Activated CD8-positive, alpha-beta T cell treated with anti-CD3 and anti-CD28 coated beads for 36 hours (primary cell): Measurements from ENCODE around the gene AFF2. TPM values are rescaled to one million over a fixed set of nuclear protein-coding genes. Genes with fewer than 3 reads are reported as not detected.

Experiments
- ATAC-seq: fragments of 200-7000 bp; cut with Tn5 transposase; one replicate; pipeline ENCODE4 v1.10.0; 2021; ENCODE audit warnings: mild to moderate bottlenecking, moderate library complexity
- CTCF ChIA-PET: fragments of 350-600 bp; sonication (Branson Sonifier 250); formaldehyde crosslinking; loops from one replicate; lab custom pipeline; 2021; ENCODE audit warnings: antibody characterized with exemption; lab: Charles Lee
- POLR2A ChIA-PET: fragments of 350-600 bp; sonication (Branson Sonifier 250); formaldehyde crosslinking; loops from one replicate; lab custom pipeline; 2021; ENCODE audit warnings: antibody characterized with exemption; lab: Charles Lee
- DNase-seq: peaks from one replicate; pipeline ENCODE4 v3.0.0-alpha.2; 2020
- H3K27ac Mint-ChIP-seq: one replicate; pipeline ENCODE4 v1.8.0; 2021; ENCODE audit warnings: mild to moderate bottlenecking, mixed read lengths
- H3K27me3 Mint-ChIP-seq: one replicate; pipeline ENCODE4 v1.8.0; 2021; ENCODE audit warnings: mixed read lengths
- H3K36me3 Mint-ChIP-seq: one replicate; pipeline ENCODE4 v1.8.0; 2021; ENCODE audit warnings: low read depth, mixed read lengths
- H3K4me1 Mint-ChIP-seq: one replicate; pipeline ENCODE4 v1.8.0; 2021; ENCODE audit warnings: low read depth, mixed read lengths
- H3K4me3 Mint-ChIP-seq: one replicate; pipeline ENCODE4 v1.8.0; 2021; ENCODE audit warnings: mild to moderate bottlenecking, moderate library complexity, mixed read lengths
- H3K9me3 Mint-ChIP-seq: one replicate; pipeline ENCODE4 v1.8.0; 2021; ENCODE audit warnings: mixed read lengths
- intact Hi-C: fragments of 100-400 bp; cut with micrococcal nuclease; formaldehyde crosslinking; loops from one replicate; pipeline ENCODE4 v1.10.0; 2022
- total RNA-seq, 2 experiments: library from RNA; stranded (reverse); gene quantifications; one replicate each; pipeline ENCODE4 v1.2.3, GENCODE V29; 2021
- TF ChIP-seq, protein P1 (sequence below): fragments of 200-600 bp; IDR thresholded peaks from one replicate; pipeline ENCODE4 v1.8.0; 2022; ENCODE audit warnings: antibody characterized with exemption, mild to moderate bottlenecking

The AFF2 gene
- total RNA-seq, 2 experiments from 2014 or later = 1.3 to 1.7 TPM

DNA sequence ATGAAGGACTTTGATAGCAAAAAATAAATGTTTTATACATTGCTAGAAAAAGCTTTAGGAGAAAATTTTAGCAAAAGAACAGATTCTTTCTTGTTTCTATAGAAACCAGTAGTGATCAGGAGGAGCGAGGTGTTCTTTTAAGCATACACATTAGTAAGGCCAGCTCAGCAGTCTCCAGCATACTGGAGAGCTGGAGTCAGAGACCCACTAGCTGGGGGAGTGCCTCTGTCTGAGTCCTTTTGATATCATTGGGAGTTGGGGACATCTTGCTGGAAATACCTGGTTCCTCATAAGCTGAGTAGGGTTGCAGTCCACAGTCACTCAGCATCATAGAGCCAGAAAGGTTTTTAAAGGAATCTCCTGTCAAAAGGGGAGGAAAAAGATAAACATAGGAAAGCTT is 67.4 kb downstream of the AFF2 start:
- no peaks in the 10 kb centered on the region for H3K9me3 Mint-ChIP-seq
- ATAC-seq (no peak), DNase-seq (no peak)
- ChIA-PET POLR2A (no interaction called here), CTCF (no interaction called here)
- no peak overlapping the region for H3K4me3 Mint-ChIP-seq
- H3K27ac Mint-ChIP-seq = no peak overlapping the region
- TF ChIP-seq, protein P1, sequence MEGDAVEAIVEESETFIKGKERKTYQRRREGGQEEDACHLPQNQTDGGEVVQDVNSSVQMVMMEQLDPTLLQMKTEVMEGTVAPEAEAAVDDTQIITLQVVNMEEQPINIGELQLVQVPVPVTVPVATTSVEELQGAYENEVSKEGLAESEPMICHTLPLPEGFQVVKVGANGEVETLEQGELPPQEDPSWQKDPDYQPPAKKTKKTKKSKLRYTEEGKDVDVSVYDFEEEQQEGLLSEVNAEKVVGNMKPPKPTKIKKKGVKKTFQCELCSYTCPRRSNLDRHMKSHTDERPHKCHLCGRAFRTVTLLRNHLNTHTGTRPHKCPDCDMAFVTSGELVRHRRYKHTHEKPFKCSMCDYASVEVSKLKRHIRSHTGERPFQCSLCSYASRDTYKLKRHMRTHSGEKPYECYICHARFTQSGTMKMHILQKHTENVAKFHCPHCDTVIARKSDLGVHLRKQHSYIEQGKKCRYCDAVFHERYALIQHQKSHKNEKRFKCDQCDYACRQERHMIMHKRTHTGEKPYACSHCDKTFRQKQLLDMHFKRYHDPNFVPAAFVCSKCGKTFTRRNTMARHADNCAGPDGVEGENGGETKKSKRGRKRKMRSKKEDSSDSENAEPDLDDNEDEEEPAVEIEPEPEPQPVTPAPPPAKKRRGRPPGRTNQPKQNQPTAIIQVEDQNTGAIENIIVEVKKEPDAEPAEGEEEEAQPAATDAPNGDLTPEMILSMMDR = no peak
- H3K36me3 Mint-ChIP-seq = no peaks in the 10 kb centered on the region
- peaks cover 4% of the 10 kb centered on the region for H3K4me1 Mint-ChIP-seq
- intact Hi-C loops = no loop called here
- H3K27me3 Mint-ChIP-seq = no peaks in the 10 kb centered on the region

DNA sequence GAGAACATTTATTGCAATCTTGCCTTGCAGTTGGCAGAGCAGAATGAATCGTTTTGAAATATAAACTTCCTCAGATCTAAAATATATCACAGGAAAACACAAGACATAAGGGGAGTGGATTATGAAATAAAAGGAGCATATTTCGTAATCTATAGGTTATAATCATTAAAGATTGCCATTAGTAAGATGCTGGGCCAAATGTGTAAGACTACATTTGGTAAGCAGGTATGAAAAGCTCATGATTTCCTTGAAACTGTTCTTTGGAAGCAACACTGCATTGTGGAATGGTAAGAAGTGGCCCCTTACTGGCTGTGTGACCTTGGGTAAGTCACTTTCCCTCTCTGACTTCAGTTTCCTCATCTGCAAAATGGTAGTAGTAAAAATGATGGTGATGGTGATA is 68.3 kb downstream of the AFF2 start:
- ChIA-PET CTCF (no interaction called here), POLR2A (no interaction called here)
- H3K9me3 Mint-ChIP-seq = no peaks in the 10 kb centered on the region
- H3K27me3 Mint-ChIP-seq = no peaks in the 10 kb centered on the region
- H3K36me3 Mint-ChIP-seq = no peaks in the 10 kb centered on the region
- DNase-seq (no peak), ATAC-seq (no peak)
- H3K27ac Mint-ChIP-seq = no peak overlapping the region
- TF ChIP-seq, protein P1 = no peak
- no peak overlapping the region for H3K4me3 Mint-ChIP-seq
- no peaks in the 10 kb centered on the region for H3K4me1 Mint-ChIP-seq
- intact Hi-C loops = no loop called here

DNA sequence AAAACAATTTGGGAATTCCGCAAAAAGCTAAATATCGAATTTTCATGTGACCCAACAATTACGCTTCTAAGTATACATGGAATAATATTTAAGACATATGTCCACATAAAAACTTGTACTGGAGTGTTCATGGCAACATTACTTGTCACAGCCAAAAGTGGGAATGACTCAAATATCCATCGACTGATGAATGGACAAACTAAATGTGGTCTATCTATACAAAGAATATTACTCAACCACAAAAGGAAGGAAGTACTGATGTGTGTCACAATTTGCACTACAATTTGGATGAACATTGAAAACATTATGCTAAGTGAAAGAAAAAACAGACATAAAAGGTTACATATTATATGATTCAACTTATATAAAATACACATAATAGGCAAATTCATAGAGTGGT is 71.9 kb downstream of the AFF2 start:
- Mint-ChIP-seq H3K4me1 (no peaks in the 10 kb centered on the region), H3K27me3 (no peaks in the 10 kb centered on the region), H3K27ac (no peak overlapping the region), H3K36me3 (no peaks in the 10 kb centered on the region), H3K9me3 (no peaks in the 10 kb centered on the region), H3K4me3 (no peak overlapping the region)
- ATAC-seq (no peak), DNase-seq (no peak)
- TF ChIP-seq, protein P1 = no peak
- ChIA-PET POLR2A (no interaction called here), CTCF (no interaction called here)
- intact Hi-C loops = no loop called here

- H3K27ac Mint-ChIP-seq = no peak overlapping the region
- H3K4me1 Mint-ChIP-seq = no peaks in the 10 kb centered on the region
- no peaks in the 10 kb centered on the region for H3K36me3 Mint-ChIP-seq
- ATAC-seq (no peak), DNase-seq (no peak)
- ChIA-PET CTCF (no interaction called here), POLR2A (no interaction called here)
- no peaks in the 10 kb centered on the region for H3K9me3 Mint-ChIP-seq
- H3K27me3 Mint-ChIP-seq = no peaks in the 10 kb centered on the region
- intact Hi-C loops = no loop called here
- no peak overlapping the region for H3K4me3 Mint-ChIP-seq
- TF ChIP-seq, protein P1 = no peak
Measured at GRCh38 chrX:148573119-148573518, 72.7 kb downstream of the AFF2 start.

DNA sequence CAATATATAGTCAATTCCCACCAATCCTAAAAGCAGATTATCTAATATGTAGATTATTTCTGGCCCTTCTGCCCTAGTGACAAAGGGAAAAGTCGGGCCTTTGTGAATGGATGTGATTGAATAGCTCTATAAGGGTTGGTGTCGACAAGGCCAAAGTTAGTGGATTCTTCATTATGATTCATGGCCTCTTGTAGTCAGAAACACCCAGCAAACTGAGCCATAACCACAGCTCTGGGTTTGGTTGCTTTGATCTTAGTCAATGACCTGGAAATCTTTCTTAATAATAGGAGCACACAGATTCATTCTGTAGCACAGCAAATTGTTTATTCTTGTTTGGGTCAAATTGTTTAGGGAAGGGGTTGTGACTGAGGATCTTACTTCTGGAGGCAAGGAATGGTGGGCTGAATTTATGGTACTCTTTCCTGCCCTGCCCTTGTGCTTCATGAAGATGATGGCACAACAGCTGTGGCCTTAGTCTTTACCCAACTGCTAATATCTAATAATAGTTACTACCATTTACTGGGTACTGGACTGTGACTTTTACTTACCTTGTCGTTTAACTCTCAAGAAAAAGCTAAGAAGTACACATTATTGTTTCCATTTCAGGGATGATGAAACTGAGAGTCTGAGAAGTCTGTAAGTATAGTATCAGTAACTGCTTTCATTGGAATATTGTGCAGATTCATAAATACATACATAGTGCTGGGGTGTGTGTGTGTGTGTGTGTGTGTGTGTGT is 74.0 kb downstream of the AFF2 start:
- ATAC-seq (no peak), DNase-seq (no peak)
- Mint-ChIP-seq H3K36me3 (no peaks in the 10 kb centered on the region), H3K27me3 (no peaks in the 10 kb centered on the region), H3K4me3 (no peak overlapping the region), H3K27ac (no peak overlapping the region), H3K4me1 (no peaks in the 10 kb centered on the region), H3K9me3 (no peaks in the 10 kb centered on the region)
- TF ChIP-seq, protein P1 = no peak
- CTCF ChIA-PET = no interaction called here
- POLR2A ChIA-PET = no interaction called here
- intact Hi-C loops = no loop called here
